GM10248 (cell line): Measurements from ENCODE around the gene CYBC1.

ENCODE experiments used
- CTCF ChIA-PET: fragments of 300-600 bp; sonication (Branson Sonifier 250); formaldehyde crosslinking; extraction: SDS; loops from one replicate; lab custom pipeline; 2021; ENCODE audit warnings: antibody characterized with exemption; lab: Yijun Ruan, JAX
- POLR2A ChIA-PET: fragments of 350-650 bp; sonication (Branson Sonifier 250); formaldehyde crosslinking; extraction: SDS; loops from one replicate; lab custom pipeline; 2020; ENCODE audit warnings: antibody characterized with exemption; lab: Yijun Ruan, JAX
- DNase-seq: peaks from one replicate; pipeline ENCODE4 v3.0.0; 2012; ENCODE audit errors: extremely low spot score
- CTCF ChIP-seq: IDR thresholded peaks from 2 replicates; pipeline ENCODE4 v1.5.1; 2012; ENCODE audit warnings: mild to moderate bottlenecking, low read depth; ENCODE audit errors: extremely low read depth, missing control alignments, control extremely low read depth

The CYBC1 gene

DNA sequence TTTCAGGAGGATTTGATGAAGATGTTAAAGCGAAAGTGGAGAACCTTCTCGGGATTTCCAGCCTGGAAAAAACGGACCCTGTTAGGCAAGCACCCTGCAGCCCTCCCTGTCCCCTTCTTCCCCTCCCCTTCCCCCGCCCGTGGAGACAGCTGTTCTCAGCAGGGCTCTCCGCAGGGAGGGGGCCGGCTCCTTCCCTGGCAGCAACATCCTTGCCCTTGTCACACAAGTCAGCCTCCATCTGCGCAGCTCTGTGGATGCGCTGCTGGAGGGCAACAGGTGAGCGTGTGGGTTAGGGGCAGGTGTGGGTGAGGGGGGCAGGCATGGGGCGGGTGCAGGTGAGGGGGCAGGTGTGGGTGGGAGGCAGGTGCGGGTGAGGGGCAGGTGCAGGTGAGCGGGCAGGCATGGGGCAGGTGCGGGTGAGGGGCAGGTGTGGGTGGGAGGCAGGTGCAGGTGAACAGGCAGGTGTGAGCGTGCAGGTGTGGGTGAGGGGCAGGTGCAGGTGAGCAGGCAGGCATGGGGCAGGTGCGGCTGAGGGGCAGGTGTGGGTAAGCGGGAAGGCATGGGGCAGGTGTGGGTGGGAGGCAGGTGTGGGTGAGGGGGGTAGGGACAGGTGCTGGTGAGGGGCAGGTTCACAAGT is 9.4 kb downstream of the CYBC1 start:
- POLR2A ChIA-PET, result no interaction called here
- TF ChIP-seq CTCF, result no peak
- DNase-seq, result no peak
- CTCF ChIA-PET, result interaction anchor here (1.0 kb wide), 1 partner anchor 24 kb away, joined by 3 read pairs; no protein-coding TSS in a partner anchor

GRCh38 chr17:82440469-82440981 is 10.0 kb downstream of the CYBC1 start:
- TF ChIP-seq CTCF, result no peak
- POLR2A ChIA-PET, result no interaction called here
- no peak for DNase-seq
- CTCF ChIA-PET, result no interaction called here

DNA sequence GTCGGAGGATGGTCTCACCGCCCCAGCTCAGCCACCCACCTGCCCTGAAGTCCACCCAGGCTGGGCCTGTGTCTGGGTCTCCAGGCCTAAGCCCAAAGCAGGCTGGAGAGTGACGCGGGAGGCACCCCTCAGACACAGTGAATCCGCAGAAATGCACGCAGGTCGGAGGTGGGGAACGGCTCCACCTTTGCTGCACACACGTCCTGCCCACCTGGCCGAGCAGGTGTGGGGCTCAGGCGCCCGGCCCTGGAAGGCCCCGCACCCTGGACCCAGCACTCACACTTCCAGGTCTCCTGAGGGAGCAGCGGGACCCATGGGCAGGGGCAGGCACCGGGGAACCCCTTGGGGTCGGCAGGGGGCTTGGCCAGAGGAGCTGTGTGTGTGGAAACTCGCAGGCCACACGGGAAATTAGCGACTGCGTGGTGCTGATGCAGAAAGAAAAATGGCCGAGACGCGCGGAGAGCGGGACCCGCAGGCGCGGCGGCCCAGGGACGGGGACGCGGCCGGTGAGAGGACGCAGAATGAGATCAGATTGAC is 10.7 kb downstream of the CYBC1 start:
- no peak for DNase-seq
- ChIA-PET POLR2A (no interaction called here), CTCF (interaction anchor here (0.8 kb wide), 1 partner anchor 203 kb away, joined by 3 read pairs; no protein-coding TSS in a partner anchor)
- no peak for TF ChIP-seq CTCF

DNA sequence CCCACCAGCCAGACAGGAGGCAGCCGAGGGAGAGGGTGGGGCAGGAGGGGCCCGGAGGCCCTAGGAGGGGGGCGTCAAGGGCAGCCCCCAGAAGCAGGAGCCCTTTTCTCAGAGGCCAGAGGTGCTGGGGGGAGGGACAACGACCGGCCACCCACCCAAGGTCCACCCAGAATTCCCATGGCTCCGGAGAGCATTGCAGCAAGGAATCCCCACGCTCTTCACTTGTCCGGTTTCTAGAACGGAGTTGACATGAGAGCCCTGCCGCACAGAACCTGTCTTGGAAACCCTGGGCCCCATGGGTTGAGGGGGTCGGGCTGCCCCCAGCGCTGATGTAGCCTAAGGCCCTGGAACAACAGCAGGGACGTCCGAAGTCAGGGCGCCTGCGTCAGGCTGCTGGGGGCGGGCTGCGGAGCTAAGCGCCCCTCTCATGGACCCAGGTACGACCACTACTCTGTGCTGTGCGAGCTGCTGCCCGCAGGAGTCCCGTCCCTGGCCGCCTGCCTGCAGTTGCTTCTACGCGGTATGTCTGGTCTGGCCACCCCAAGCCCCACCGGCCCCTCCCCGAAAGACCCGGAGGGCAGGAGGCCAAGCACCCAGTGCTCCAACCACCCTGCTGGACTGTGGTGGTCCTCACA is 11.2 kb downstream of the CYBC1 start:
- CTCF ChIA-PET, result interaction anchor here (0.8 kb wide), 1 partner anchor 203 kb away, joined by 3 read pairs; no protein-coding TSS in a partner anchor
- DNase-seq, result no peak
- no peak for TF ChIP-seq CTCF
- POLR2A ChIA-PET, result no interaction called here

- ChIA-PET CTCF (interaction anchor here (0.8 to 0.9 kb wide), 2 partner anchors 135 to 202 kb away, joined by 3 read pairs; no protein-coding TSS in a partner anchor), POLR2A (interaction anchor here (0.9 kb wide), 1 partner anchor 13 kb away, joined by 3 read pairs; no protein-coding TSS in a partner anchor)
- no peak for DNase-seq
- no peak for TF ChIP-seq CTCF
Observed at GRCh38 chr17:82438401-82439193, 12.0 kb downstream of the CYBC1 start.

DNA sequence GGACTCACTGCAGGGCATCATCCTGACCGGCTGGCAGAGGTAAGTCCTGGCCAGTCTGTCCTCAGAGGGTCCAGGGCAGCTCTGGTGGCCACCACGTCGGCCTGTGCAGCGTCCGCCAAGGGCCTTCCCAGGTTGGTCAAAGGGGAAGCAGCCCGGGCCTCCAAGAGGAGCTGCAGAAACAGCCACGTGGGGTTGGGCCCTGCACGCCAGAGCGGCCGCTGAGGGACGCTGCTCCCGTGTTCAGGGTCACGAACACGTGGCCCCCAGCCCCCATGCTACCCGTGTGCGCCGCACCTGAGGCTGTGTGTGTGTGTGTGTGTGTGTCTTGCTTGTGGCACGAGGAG is 13.3 kb downstream of the CYBC1 start:
- ChIA-PET CTCF (interaction anchor here (1.4 kb wide), 1 partner anchor 10 kb away, joined by 3 read pairs; no protein-coding TSS in a partner anchor), POLR2A (no interaction called here)
- TF ChIP-seq CTCF, result no peak
- no peak for DNase-seq
